Activated T-helper 17 cell treated with anti-CD3 and anti-CD28 coated beads, Interleukin-2, amount 50 U/mL, for 72 hours (primary cell): ENCODE measurements around the gene ZNF813. TPM values are rescaled to one million over a fixed set of nuclear protein-coding genes. Genes with fewer than 3 reads are reported as not detected.
"Not testable (repeated sequence)": the region's sequence is repeated elsewhere in the genome, so short reads cannot be mapped to it uniquely, and the experiment has no call there.

ENCODE experiments used
- ATAC-seq: fragments of 150-1000 bp; cut with Tn5 transposase; replicated peaks from 2 replicates; pipeline ENCODE4 v1.10.0; 2021; ENCODE audit warnings: mild to moderate bottlenecking, moderate library complexity
- H3K27ac Mint-ChIP-seq: one replicate; pipeline ENCODE4 v1.8.0; 2022; ENCODE audit warnings: mixed read lengths
- H3K27me3 Mint-ChIP-seq: one replicate; pipeline ENCODE4 v1.8.0; 2022; ENCODE audit warnings: mixed read lengths
- H3K36me3 Mint-ChIP-seq: one replicate; pipeline ENCODE4 v1.8.0; 2022; ENCODE audit warnings: low read depth, mild to moderate bottlenecking, mixed read lengths
- H3K4me1 Mint-ChIP-seq: one replicate; pipeline ENCODE4 v1.8.0; 2022; ENCODE audit warnings: mixed read lengths
- H3K4me3 Mint-ChIP-seq: one replicate; pipeline ENCODE4 v1.8.0; 2022; ENCODE audit warnings: mild to moderate bottlenecking, mixed read lengths
- H3K9me3 Mint-ChIP-seq: one replicate; pipeline ENCODE4 v1.8.0; 2022; ENCODE audit warnings: mixed read lengths
- total RNA-seq, 2 donors: library from RNA; stranded (reverse); gene quantifications; one replicate each; pipeline ENCODE4 v1.2.3, GENCODE V29; 2022

The ZNF813 gene
- total RNA-seq, 2 donors from 2014 or later, result 3.4 to 8.4 TPM

DNA sequence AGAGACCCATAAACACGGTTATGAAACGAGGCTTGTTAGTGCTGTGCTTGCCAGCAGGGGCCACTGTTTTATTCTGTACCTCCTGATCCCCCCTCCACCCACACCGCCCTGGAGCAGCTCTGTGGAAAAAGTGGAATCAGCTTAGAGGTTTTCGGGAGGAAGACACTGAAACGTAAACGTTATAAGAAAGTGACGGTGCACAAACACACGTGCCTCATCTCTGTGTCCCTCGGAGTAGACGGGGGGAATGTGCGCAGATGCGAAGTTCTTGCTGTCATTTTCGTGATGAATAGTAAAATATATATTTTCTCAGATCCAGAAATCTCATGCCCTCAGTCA, 36.8 kb downstream of the ZNF813 start:
- not testable (repeated sequence) for H3K27me3 Mint-ChIP-seq, H3K9me3 Mint-ChIP-seq, H3K4me3 Mint-ChIP-seq, H3K4me1 Mint-ChIP-seq, H3K36me3 Mint-ChIP-seq, H3K27ac Mint-ChIP-seq, ATAC-seq

DNA sequence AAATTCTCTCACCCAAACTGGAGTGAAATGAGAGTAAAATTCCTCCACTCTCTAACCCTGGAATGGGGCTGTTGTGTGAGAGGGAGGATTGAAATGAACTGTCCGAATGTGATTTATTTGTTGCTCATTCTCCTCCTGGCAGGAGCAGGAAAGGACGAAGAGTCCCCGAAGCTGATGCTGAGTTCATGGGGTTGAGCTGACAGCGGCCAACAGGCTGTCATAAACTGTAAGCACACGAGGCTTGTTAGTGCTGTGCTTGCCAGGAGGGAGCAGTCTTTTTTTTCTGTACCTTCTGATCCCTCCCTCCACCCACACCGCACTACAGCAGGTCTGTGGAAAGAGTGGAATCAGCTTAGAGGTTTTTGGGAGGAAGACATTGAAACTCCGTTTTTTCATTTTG, 37.4 kb downstream of the ZNF813 start:
- Mint-ChIP-seq H3K27me3 (peaks cover 4% of the 10 kb centered on the region), H3K9me3 (peaks cover 8% of the 10 kb centered on the region), H3K27ac (no peak overlapping the region), H3K4me3 (no peak overlapping the region), H3K36me3 (no peaks in the 10 kb centered on the region), H3K4me1 (no peaks in the 10 kb centered on the region)
- ATAC-seq, result no peak

GRCh38 chr19:53506728-53507127, 39.2 kb downstream of the ZNF813 start:
- H3K9me3 Mint-ChIP-seq, result peaks cover 4% of the 10 kb centered on the region
- no peak overlapping the region for H3K27ac Mint-ChIP-seq
- no peak for ATAC-seq
- no peaks in the 10 kb centered on the region for H3K4me1 Mint-ChIP-seq
- no peaks in the 10 kb centered on the region for H3K36me3 Mint-ChIP-seq
- H3K27me3 Mint-ChIP-seq, result no peaks in the 10 kb centered on the region
- no peak overlapping the region for H3K4me3 Mint-ChIP-seq

DNA sequence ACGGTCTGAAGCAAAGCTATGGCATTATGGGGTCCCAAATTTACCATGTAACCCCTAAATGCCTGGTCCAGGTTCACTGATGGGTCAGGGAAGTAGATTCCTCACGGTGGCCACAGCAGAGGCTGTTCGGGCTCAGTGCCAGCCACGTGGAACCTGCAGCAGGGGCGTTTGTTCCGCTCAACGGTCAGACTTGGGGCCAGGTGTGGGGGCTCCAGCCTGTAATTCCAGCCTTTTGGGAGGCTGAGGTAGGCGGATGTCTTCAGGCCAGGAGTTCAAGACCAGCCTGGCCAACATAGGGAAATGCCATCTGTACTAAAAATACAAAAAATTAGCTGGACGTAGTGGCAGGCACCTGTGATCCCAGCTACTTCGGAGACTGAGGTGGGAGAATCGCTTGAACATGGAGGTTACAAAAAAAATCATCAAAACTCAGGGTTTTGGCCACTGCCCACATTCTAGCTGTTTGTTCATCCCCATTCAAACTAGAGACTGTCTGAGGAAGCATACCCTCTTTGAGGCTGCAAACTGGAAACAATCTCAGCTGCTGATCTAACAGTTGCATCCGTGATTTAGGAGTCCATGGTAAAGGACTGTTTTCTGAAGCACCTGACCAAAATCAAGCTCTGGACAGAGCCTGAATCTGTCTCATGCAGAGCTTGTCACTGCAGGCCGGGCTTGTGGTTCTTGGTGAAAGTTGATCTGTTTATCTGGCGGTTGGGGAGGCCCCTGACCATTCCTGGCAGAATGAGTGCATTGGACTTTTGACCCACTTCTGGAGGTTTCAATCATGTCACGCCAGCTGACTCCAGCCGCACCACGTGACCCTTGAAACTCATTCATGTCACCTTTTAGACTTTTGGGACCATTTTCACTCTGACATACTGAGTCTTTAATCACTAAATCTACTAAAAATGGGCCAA, 40.2 kb downstream of the ZNF813 start:
- H3K36me3 Mint-ChIP-seq, result no peaks in the 10 kb centered on the region
- no peak overlapping the region for H3K27ac Mint-ChIP-seq
- H3K4me1 Mint-ChIP-seq, result no peaks in the 10 kb centered on the region
- ATAC-seq, result no peak
- H3K9me3 Mint-ChIP-seq, result peaks cover 4% of the 10 kb centered on the region
- H3K27me3 Mint-ChIP-seq, result no peaks in the 10 kb centered on the region
- H3K4me3 Mint-ChIP-seq, result no peak overlapping the region

- no peak for ATAC-seq
- no peaks in the 10 kb centered on the region for H3K4me1 Mint-ChIP-seq
- no peak overlapping the region for H3K27ac Mint-ChIP-seq
- no peaks in the 10 kb centered on the region for H3K36me3 Mint-ChIP-seq
- peaks cover 4% of the 10 kb centered on the region for H3K9me3 Mint-ChIP-seq
- no peak overlapping the region for H3K4me3 Mint-ChIP-seq
- no peaks in the 10 kb centered on the region for H3K27me3 Mint-ChIP-seq
Measured at GRCh38 chr19:53509443-53509842, 41.9 kb downstream of the ZNF813 start.

GRCh38 chr19:53509845-53510244, 42.3 kb downstream of the ZNF813 start:
- H3K36me3 Mint-ChIP-seq, result no peaks in the 10 kb centered on the region
- H3K9me3 Mint-ChIP-seq, result peaks cover 4% of the 10 kb centered on the region
- H3K4me3 Mint-ChIP-seq, result no peak overlapping the region
- H3K27me3 Mint-ChIP-seq, result no peaks in the 10 kb centered on the region
- H3K4me1 Mint-ChIP-seq, result no peaks in the 10 kb centered on the region
- ATAC-seq, result no peak
- no peak overlapping the region for H3K27ac Mint-ChIP-seq

DNA sequence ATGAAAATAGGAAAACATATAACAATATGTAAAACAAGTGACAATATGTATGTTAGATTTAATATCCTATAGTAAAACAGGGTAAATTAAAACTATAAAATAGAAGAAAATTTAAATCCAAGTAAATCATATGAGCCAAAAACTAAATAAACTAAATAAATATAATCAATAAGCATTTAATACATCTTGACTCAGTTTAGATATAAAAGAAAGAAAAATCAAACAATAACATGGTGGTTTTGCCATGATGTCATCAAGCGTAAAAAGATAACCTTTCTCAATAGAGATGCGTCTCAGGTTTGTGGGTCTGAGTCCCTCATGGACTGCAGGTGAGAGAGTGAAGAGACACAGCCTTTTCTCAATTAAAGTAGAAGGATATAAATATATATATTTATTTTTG, 43.8 kb downstream of the ZNF813 start:
- Mint-ChIP-seq H3K4me1 (no peaks in the 10 kb centered on the region), H3K36me3 (no peaks in the 10 kb centered on the region), H3K9me3 (peaks cover 2% of the 10 kb centered on the region), H3K27me3 (no peaks in the 10 kb centered on the region), H3K27ac (no peak overlapping the region), H3K4me3 (no peak overlapping the region)
- ATAC-seq, result no peak

DNA sequence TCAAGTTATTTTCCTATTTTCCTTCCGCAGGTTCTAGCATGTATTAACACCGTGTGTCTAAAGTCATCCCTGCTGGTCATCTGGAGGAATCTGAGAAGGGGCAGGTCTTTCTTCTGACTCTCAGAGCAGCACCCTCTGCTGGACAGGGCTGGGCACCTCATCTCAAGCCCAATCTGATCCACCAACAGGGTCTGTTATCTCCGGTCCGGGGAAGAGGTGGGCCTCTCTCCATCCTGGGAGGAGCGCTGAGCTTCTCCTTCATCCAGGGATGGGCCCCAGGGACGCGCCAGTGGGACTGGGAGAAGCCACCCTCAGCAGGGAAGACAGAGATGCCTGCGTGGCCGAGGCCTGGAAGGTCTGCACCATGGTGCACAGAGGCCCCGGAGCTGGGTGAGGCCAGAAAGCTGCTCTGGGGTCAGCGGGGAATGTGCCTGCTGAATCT, 44.4 kb downstream of the ZNF813 start:
- ATAC-seq, result peak; percentile 78
- Mint-ChIP-seq H3K36me3 (no peaks in the 10 kb centered on the region), H3K4me1 (no peaks in the 10 kb centered on the region), H3K9me3 (no peaks in the 10 kb centered on the region), H3K27me3 (no peaks in the 10 kb centered on the region), H3K4me3 (no peak overlapping the region), H3K27ac (no peak overlapping the region)

DNA sequence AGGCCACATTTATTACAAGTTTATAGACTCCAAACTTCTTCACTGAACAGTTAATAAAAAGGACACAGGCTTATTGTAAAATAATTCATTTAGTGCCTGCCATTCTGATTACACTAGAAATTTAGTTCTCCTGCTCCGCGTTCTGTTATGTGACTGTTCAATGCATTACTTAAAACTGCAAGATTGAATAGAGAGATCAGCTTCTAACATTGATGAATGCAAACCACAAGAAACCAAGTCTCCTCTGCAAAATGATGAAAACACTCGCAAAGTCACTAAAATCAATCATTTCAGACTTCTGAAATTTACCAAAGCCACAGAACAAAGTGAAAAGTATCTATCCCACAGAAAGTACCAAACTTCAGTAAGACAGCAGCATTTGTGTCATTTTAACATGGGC, 47.5 kb downstream of the ZNF813 start:
- not testable (repeated sequence) for H3K9me3 Mint-ChIP-seq, H3K36me3 Mint-ChIP-seq, ATAC-seq, H3K27me3 Mint-ChIP-seq, H3K4me3 Mint-ChIP-seq, H3K27ac Mint-ChIP-seq, H3K4me1 Mint-ChIP-seq

- Mint-ChIP-seq H3K27me3 (no peaks in the 10 kb centered on the region), H3K36me3 (peaks cover 4% of the 10 kb centered on the region), H3K27ac (no peak overlapping the region), H3K4me1 (peaks cover 12% of the 10 kb centered on the region), H3K4me3 (no peak overlapping the region), H3K9me3 (no peaks in the 10 kb centered on the region)
- ATAC-seq, result no peak
Measured at GRCh38 chr19:53517114-53517741, 49.7 kb downstream of the ZNF813 start.

DNA sequence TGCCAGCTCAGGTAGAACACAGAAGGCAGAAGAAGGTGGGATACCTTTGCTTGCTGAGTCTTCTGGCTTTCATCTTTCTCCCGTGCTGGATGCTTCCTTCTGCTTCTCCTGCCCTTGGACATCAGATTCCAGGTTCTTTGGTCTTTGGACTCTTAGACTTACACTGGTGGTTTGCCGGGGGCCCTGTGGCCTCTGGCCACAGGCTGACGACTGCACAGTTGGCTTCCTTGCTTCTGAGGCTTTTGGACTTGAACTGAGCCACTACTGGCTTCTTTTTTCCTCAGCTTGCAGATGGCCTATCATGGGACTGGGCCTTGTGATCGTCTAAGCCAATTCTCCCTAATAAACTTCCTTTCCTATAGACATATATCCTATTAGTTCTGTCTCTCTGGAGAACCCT, 50.6 kb downstream of the ZNF813 start:
- Mint-ChIP-seq H3K4me1 (peaks cover 12% of the 10 kb centered on the region), H3K27me3 (no peaks in the 10 kb centered on the region), H3K9me3 (no peaks in the 10 kb centered on the region), H3K36me3 (peaks cover 4% of the 10 kb centered on the region), H3K27ac (no peak overlapping the region), H3K4me3 (no peak overlapping the region)
- no peak for ATAC-seq

DNA sequence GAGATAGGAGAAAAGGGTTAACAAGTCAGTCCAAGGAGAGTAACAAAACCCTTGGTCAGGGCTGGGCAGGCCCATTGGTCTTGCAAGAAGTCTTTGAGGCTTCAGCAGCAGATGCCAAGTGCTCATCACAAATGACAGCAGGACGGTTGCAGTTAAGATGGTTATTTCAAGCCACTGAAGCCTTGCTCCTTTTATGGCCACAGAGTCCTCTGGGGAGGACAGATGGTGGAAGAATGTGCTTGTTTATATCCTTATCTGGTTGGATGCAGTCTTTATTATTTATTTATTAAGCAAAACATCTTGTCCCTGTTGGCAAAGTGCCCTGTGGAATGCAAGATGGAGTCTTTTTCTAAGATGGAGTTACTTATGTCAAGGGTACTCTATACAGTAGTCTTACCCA, 51.2 kb downstream of the ZNF813 start:
- Mint-ChIP-seq H3K4me1 (peaks cover 12% of the 10 kb centered on the region), H3K27me3 (no peaks in the 10 kb centered on the region), H3K27ac (no peak overlapping the region), H3K9me3 (no peaks in the 10 kb centered on the region), H3K36me3 (peaks cover 8% of the 10 kb centered on the region), H3K4me3 (peak overlapping the region; percentile 1)
- ATAC-seq, result no peak

GRCh38 chr19:53519446-53519845, 51.9 kb downstream of the ZNF813 start:
- no peak overlapping the region for H3K27ac Mint-ChIP-seq
- ATAC-seq, result no peak
- H3K9me3 Mint-ChIP-seq, result no peaks in the 10 kb centered on the region
- H3K36me3 Mint-ChIP-seq, result peaks cover 13% of the 10 kb centered on the region
- peaks cover 12% of the 10 kb centered on the region for H3K4me1 Mint-ChIP-seq
- peak overlapping the region; percentile 1 for H3K4me3 Mint-ChIP-seq
- no peaks in the 10 kb centered on the region for H3K27me3 Mint-ChIP-seq

DNA sequence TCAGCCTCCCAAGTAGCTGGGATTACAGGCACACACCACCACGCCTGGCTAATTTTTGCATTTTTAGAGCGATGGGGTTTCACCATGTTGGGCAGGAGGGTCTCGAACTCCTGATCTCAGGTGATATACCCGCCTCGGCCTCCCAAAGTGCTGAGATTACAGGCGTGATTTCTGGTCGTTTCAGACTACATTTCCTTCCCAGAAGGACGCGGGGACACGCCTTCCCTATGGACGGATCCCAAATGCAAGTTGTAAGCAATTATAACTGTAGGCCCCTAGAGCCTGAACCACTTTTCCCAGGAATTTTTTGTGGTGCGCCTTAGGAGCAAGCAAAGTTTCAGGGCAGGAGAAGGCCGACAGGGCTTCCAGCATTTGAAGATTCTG, 52.6 kb downstream of the ZNF813 start:
- peaks cover 12% of the 10 kb centered on the region for H3K4me1 Mint-ChIP-seq
- peaks cover 13% of the 10 kb centered on the region for H3K36me3 Mint-ChIP-seq
- H3K9me3 Mint-ChIP-seq, result no peaks in the 10 kb centered on the region
- peak overlapping the region; percentile 93 for H3K27ac Mint-ChIP-seq
- no peaks in the 10 kb centered on the region for H3K27me3 Mint-ChIP-seq
- no peak for ATAC-seq
- H3K4me3 Mint-ChIP-seq, result peak overlapping the region; percentile 100
